Colonic mucosa (tissue), 4 donors: ENCODE measurements around the gene ST8SIA3. TPM values are rescaled to one million over a fixed set of nuclear protein-coding genes. Genes with fewer than 3 reads are reported as not detected.

ENCODE experiments used
- DNase-seq: peaks from one replicate; pipeline ENCODE4 v3.0.0-alpha.2; 2020
- H3K27ac ChIP-seq: fragments of 200-600 bp; one replicate; pipeline ENCODE4 v1.8.0; 2021
- H3K27me3 ChIP-seq: fragments of 200-600 bp; one replicate; pipeline ENCODE4 v1.8.0; 2021
- H3K36me3 ChIP-seq: fragments of 200-600 bp; one replicate; pipeline ENCODE4 v1.8.0; 2021
- H3K4me1 ChIP-seq: fragments of 200-600 bp; one replicate; pipeline ENCODE4 v1.8.0; 2021; ENCODE audit warnings: mild to moderate bottlenecking
- H3K4me3 ChIP-seq: fragments of 200-600 bp; one replicate; pipeline ENCODE4 v1.8.0; 2021
- H3K9ac ChIP-seq, 2 donors: one replicate each; pipeline ENCODE4 v1.7.0; 2013; ENCODE audit warnings: control low read depth in 2 of 2, low read depth in 2 of 2, low read length in 2 of 2
- H3K9me3 ChIP-seq: fragments of 200-600 bp; one replicate; pipeline ENCODE4 v1.8.0; 2021
- CTCF ChIP-seq: fragments of 200-600 bp; IDR thresholded peaks from one replicate; pipeline ENCODE4 v1.8.0; 2022; ENCODE audit warnings: antibody characterized with exemption, mild to moderate bottlenecking
- intact Hi-C: fragments of 100-400 bp; cut with DNase I; formaldehyde crosslinking; loops from one replicate; pipeline ENCODE4 v1.14.1; 2022
- total RNA-seq, 2 donors: library from RNA; stranded (reverse); fragmentation: NEBNext Ultra II Directional in 1 of 2; extraction: Animal tissue kit (Norgen Biotek cat#: 25700) in 1 of 2; gene quantifications; one replicate each; pipeline ENCODE4 v1.2.1, GENCODE V29; 2021
- donor health status: healthy.
- donor health status: DM: no; HTN: no; CAD: no.
- donor health status: DM: no; HTN: no; CAD: no.

Gene ST8SIA3
- total RNA-seq, 2 donors from 2014 or later: 0.05 TPM

GRCh38 chr18:57404345-57404744, 52.0 kb downstream of the ST8SIA3 start:
- Histone ChIP-seq H3K36me3 (no peaks in the 10 kb centered on the region), H3K27ac (no peak overlapping the region), H3K27me3 (no peaks in the 10 kb centered on the region), H3K9ac (no peak overlapping the region), H3K4me3 (no peak overlapping the region), H3K9me3 (no peaks in the 10 kb centered on the region), H3K4me1 (no peaks in the 10 kb centered on the region)
- intact Hi-C loops: no loop called here
- TF ChIP-seq CTCF: no peak
- no peak for DNase-seq

DNA sequence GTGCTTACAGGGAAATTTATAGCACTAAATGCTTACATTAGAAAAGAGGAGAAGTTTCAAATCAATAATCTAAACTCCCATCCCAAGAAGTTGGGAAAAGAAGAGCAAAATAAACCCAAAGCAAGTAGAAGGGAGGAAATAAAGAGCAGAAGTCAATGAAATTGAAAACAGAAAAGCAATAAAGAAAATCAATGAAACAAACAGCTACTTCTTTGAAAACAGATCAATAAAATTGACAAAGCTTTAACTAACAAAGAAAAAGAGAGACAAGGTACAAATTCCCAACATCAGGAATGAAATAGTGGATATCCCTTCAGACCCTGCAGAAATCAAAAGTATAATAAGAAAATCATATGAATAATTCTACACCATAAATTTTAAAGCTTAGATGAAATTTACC, 57.3 kb downstream of the ST8SIA3 start:
- Histone ChIP-seq H3K9me3 (no peaks in the 10 kb centered on the region), H3K27ac (no peak overlapping the region), H3K36me3 (no peaks in the 10 kb centered on the region), H3K4me1 (no peaks in the 10 kb centered on the region), H3K27me3 (no peaks in the 10 kb centered on the region), H3K4me3 (no peak overlapping the region), H3K9ac (no peak overlapping the region)
- intact Hi-C loops: no loop called here
- TF ChIP-seq CTCF: no peak
- DNase-seq: no peak

- TF ChIP-seq CTCF: no peak
- DNase-seq: no peak
- Histone ChIP-seq H3K9me3 (no peaks in the 10 kb centered on the region), H3K27me3 (no peaks in the 10 kb centered on the region), H3K36me3 (no peaks in the 10 kb centered on the region), H3K4me1 (no peaks in the 10 kb centered on the region), H3K4me3 (no peak overlapping the region), H3K9ac (no peak overlapping the region), H3K27ac (no peak overlapping the region)
- intact Hi-C loops: no loop called here
Measured at GRCh38 chr18:57410749-57411148, 58.4 kb downstream of the ST8SIA3 start.

GRCh38 chr18:57416542-57416941, 64.2 kb downstream of the ST8SIA3 start:
- Histone ChIP-seq H3K27me3 (no peaks in the 10 kb centered on the region), H3K9ac (no peak overlapping the region), H3K4me1 (no peaks in the 10 kb centered on the region), H3K27ac (no peak overlapping the region), H3K9me3 (no peaks in the 10 kb centered on the region), H3K36me3 (no peaks in the 10 kb centered on the region), H3K4me3 (no peak overlapping the region)
- intact Hi-C loops: no loop called here
- no peak for DNase-seq
- no peak for TF ChIP-seq CTCF

Other genes with a start within 250 kb of the ST8SIA3 start
- gene BOD1L2, start 205.5 kb upstream of the ST8SIA3 start, total RNA-seq: not detected
- gene ONECUT2, start 82.8 kb downstream of the ST8SIA3 start, total RNA-seq: under 1 TPM; 0.05 to 0.49 TPM
- gene FECH, start 234.1 kb downstream of the ST8SIA3 start, total RNA-seq: 10 to 100 TPM; 16.5 to 19.4 TPM